IMR-90 (cell line): ENCODE measurements around the gene CNTNAP1. TPM values are rescaled to one million over a fixed set of nuclear protein-coding genes. Genes with fewer than 3 reads are reported as not detected.
A peak's percentile ranks its signal among the peaks of the same experiment; 100 is the strongest.

Experiments
- ATAC-seq: fragments of 200-7000 bp; cut with Tn5 transposase; 2 replicates; pipeline ENCODE4 v1.9.1; 2020; ENCODE audit warnings: low read depth, mild to moderate bottlenecking, moderate library complexity
- BruUV-seq: library from RNA; stranded (reverse); fragments of 400-500 nt; replicated peaks from 2 replicates; lab custom pipeline; 2021; lab: Mats Ljungman, UMichigan
- CTCF ChIA-PET: fragments of 300-600 bp; formaldehyde crosslinking; extraction: SDS; loops from one replicate; lab custom pipeline; 2021; ENCODE audit warnings: antibody characterized with exemption; lab: Yijun Ruan, JAX
- POLR2A ChIA-PET: fragments of 300-600 bp; sonication (Branson Sonifier 250); formaldehyde crosslinking; loops from one replicate; lab custom pipeline; 2022; ENCODE audit warnings: antibody characterized with exemption; ENCODE audit not compliant: unreplicated experiment; lab: Charles Lee
- DNase-seq: peaks from one replicate; pipeline ENCODE4 v3.0.0; 2013
- H2AFZ ChIP-seq: replicated peaks from 2 replicates; pipeline ENCODE3; 2013; ENCODE audit warnings: low read length, mild to moderate bottlenecking; ENCODE audit not compliant: poor library complexity
- H2AK5ac ChIP-seq: 2 replicates; pipeline ENCODE4 v1.6.1; 2013; ENCODE audit warnings: low read depth, low read length, inconsistent platforms
- H2AK9ac ChIP-seq: replicated peaks from 2 replicates; pipeline ENCODE3; 2013; ENCODE audit warnings: mild to moderate bottlenecking, low read depth, low read length, moderate library complexity; ENCODE audit not compliant: poor library complexity
- H2BK120ac ChIP-seq: 2 replicates; pipeline ENCODE4 v1.6.1; 2013; ENCODE audit warnings: low read depth, low read length, inconsistent platforms
- H2BK15ac ChIP-seq: 3 replicates; pipeline ENCODE4 v1.6.1; 2013; ENCODE audit warnings: low read depth, low read length, inconsistent platforms
- H2BK20ac ChIP-seq: 2 replicates; pipeline ENCODE4 v1.6.1; 2013; ENCODE audit warnings: low read depth, mild to moderate bottlenecking, inconsistent platforms, low read length, moderate library complexity
- H2BK5ac ChIP-seq: 2 replicates; pipeline ENCODE4 v1.6.1; 2013; ENCODE audit warnings: mild to moderate bottlenecking, low read depth, low read length, inconsistent platforms; ENCODE audit not compliant: poor library complexity, severe bottlenecking
- H3K14ac ChIP-seq: replicated peaks from 2 replicates; pipeline ENCODE4 v1.6.1; 2013; ENCODE audit warnings: low read depth, low read length, inconsistent platforms
- H3K18ac ChIP-seq: 2 replicates; pipeline ENCODE4 v1.6.1; 2013; ENCODE audit warnings: low read depth, low read length, control low read depth
- H3K23ac ChIP-seq: 2 replicates; pipeline ENCODE4 v1.6.1; 2013; ENCODE audit warnings: low read depth, low read length, inconsistent platforms
- H3K27ac ChIP-seq: 2 replicates; pipeline ENCODE4 v1.5.1; 2013; ENCODE audit warnings: mild to moderate bottlenecking, control low read depth, low read length; ENCODE audit not compliant: insufficient read depth
- H3K27me3 ChIP-seq: 2 replicates; pipeline ENCODE4 v1.6.1; 2013; ENCODE audit warnings: low read length; ENCODE audit not compliant: control insufficient read depth, insufficient read depth
- H3K36me3 ChIP-seq: 2 replicates; pipeline ENCODE4 v1.6.1; 2013; ENCODE audit warnings: low read length, mixed read lengths; ENCODE audit not compliant: control insufficient read depth, insufficient read depth
- H3K4ac ChIP-seq: 2 replicates; pipeline ENCODE4 v1.6.1; 2013; ENCODE audit warnings: low read depth, low read length, inconsistent platforms
- H3K4me1 ChIP-seq: 2 replicates; pipeline ENCODE4 v1.6.1; 2013; ENCODE audit warnings: low read length, mixed read lengths; ENCODE audit not compliant: control insufficient read depth, insufficient read depth
- H3K4me2 ChIP-seq: 2 replicates; pipeline ENCODE4 v1.6.1; 2013; ENCODE audit warnings: low read depth, mild to moderate bottlenecking, control low read depth, low read length, moderate library complexity
- H3K4me3 ChIP-seq: 2 replicates; pipeline ENCODE4 v1.5.1; 2013; ENCODE audit warnings: low read depth, mild to moderate bottlenecking, control low read depth, low read length, moderate library complexity; ENCODE audit not compliant: insufficient read depth
- H3K56ac ChIP-seq: 2 replicates; pipeline ENCODE4 v1.6.1; 2013; ENCODE audit warnings: low read length, inconsistent platforms; ENCODE audit not compliant: insufficient read depth; ENCODE audit errors: extremely low read depth
- H3K79me1 ChIP-seq, 2 experiments: 2 replicates each; pipeline ENCODE4 v1.6.1; 2013; ENCODE audit warnings: low read length in 2 of 2, inconsistent platforms in 1 of 2, low read depth in 1 of 2
- H3K9ac ChIP-seq: 2 replicates; pipeline ENCODE4 v1.6.1; 2013; ENCODE audit warnings: low read depth, low read length, control low read depth
- H3K9me1 ChIP-seq: 2 replicates; pipeline ENCODE4 v1.6.1; 2013; ENCODE audit warnings: low read length, inconsistent platforms; ENCODE audit not compliant: insufficient read depth
- H3K9me3 ChIP-seq: 2 replicates; pipeline ENCODE4 v1.6.1; 2013; ENCODE audit warnings: low read length; ENCODE audit not compliant: control insufficient read depth, insufficient read depth
- H4K20me1 ChIP-seq: 2 replicates; pipeline ENCODE4 v1.6.1; 2013; ENCODE audit warnings: low read length, inconsistent platforms; ENCODE audit not compliant: insufficient read depth
- H4K5ac ChIP-seq: 2 replicates; pipeline ENCODE4 v1.6.1; 2013; ENCODE audit warnings: mild to moderate bottlenecking, low read depth, low read length, control low read depth
- H4K8ac ChIP-seq, 2 experiments: 2 replicates each; pipeline ENCODE4 v1.6.1; 2013; ENCODE audit warnings: low read depth in 2 of 2, low read length in 2 of 2, control low read depth in 1 of 2, inconsistent platforms in 1 of 2
- H4K91ac ChIP-seq: 2 replicates; pipeline ENCODE4 v1.6.1; 2013; ENCODE audit warnings: low read depth, low read length, inconsistent platforms; ENCODE audit not compliant: insufficient read depth
- BHLHE40 ChIP-seq: fragments of 150-350 bp; IDR thresholded peaks from 2 replicates; pipeline ENCODE4 v1.6.1; 2016; ENCODE audit warnings: mild to moderate bottlenecking, low read depth, low read length
- CEBPB ChIP-seq: IDR thresholded peaks from 2 replicates; pipeline ENCODE4 v1.6.1; 2012; ENCODE audit warnings: low read depth, low read length, improper control_type of control experiment
- ELK1 ChIP-seq: fragments of 150-350 bp; IDR thresholded peaks from 2 replicates; pipeline ENCODE4 v1.6.1; 2016; ENCODE audit warnings: low read depth, mild to moderate bottlenecking, low read length, moderate library complexity, borderline replicate concordance
- FOS ChIP-seq: fragments of 150-350 bp; IDR thresholded peaks from 2 replicates; pipeline ENCODE4 v1.6.1; 2016; ENCODE audit warnings: low read depth, low read length
- MAZ ChIP-seq: IDR thresholded peaks from 2 replicates; pipeline ENCODE4 v1.6.1; 2012; ENCODE audit warnings: low read depth, mild to moderate bottlenecking, low read length, improper control_type of control experiment, moderate library complexity, borderline replicate concordance
- MXI1 ChIP-seq: IDR thresholded peaks from 2 replicates; pipeline ENCODE4 v1.6.1; 2012; ENCODE audit warnings: low read depth, mild to moderate bottlenecking, low read length, moderate library complexity, borderline replicate concordance
- RAD21 ChIP-seq: IDR thresholded peaks from 2 replicates; pipeline ENCODE4 v1.6.1; 2012; ENCODE audit warnings: low read length, improper control_type of control experiment
- WGBS, 2 experiments: methylation state at CpG; one replicate each; pipeline versions ENCODE4 v1.1.5 to v1.1.7; 2013; ENCODE audit warnings: missing lambda C conversion rate in 2 of 2; ENCODE audit not compliant: insufficient read length in 1 of 2; ENCODE audit errors: extremely low coverage in 2 of 2; 5-methylcytosine and 5-hydroxymethylcytosine counted together
- dilution Hi-C: fragments of 300-500 bp; cut with HindIII; formaldehyde crosslinking; loops from one replicate; pipeline ENCODE4 v1.14.3; 2018; ENCODE audit warnings: low sequenced_read_pairs; ENCODE audit not compliant: unreplicated experiment
- in situ Hi-C: fragments of 300-500 bp; cut with MboI; formaldehyde crosslinking; loops from 3 replicates; pipeline ENCODE4 v1.14.3; 2019; ENCODE audit warnings: low sequenced_read_pairs, inconsistent platforms, mixed read lengths
- intact Hi-C: fragments of 100-400 bp; cut with micrococcal nuclease; formaldehyde crosslinking; loops from 2 replicates; pipeline ENCODE4 v1.10.0; 2022
- polyA plus RNA-seq, 3 experiments: library from polyadenylated mRNA; depleted of rRNA; stranded (reverse); fragments of >200 nt; gene quantifications; 2 replicates each; pipeline ENCODE4 v1.2.3, GENCODE V29; 2012; ENCODE audit warnings: low replicate concordance in 1 of 3
- total RNA-seq: library from RNA; depleted of rRNA; stranded (reverse); fragments of >200 nt; gene quantifications from 2 replicates; pipeline ENCODE4 v1.2.3, GENCODE V29; 2012

The CNTNAP1 gene
- total and polyA plus RNA-seq, 2 of the 4 experiments (the other 2 are of a cell fraction), result 12.2 to 72.2 TPM

GRCh38 chr17:42659079-42659931, 23.0 kb upstream of the CNTNAP1 start, which contains the start of gene TUBG2:
TSS of gene TUBG2 (plus strand) at chr17:42659284. CDS start at chr17:42659504, 220 bp downstream.
- no TSS peak for BruUV-seq
- peak within 1 kb of the TSS; percentile 95 for H3K4ac ChIP-seq
- no peaks in the 10 kb centered on the region for H4K20me1 ChIP-seq
- H4K91ac ChIP-seq, result peak within 1 kb of the TSS; percentile 72
- ATAC-seq, result peak; percentile 95
- H3K79me1 ChIP-seq, result peaks cover 4 to 28% of the 10 kb centered on the region in 2 experiments; a peak in 2 of 4 replicates
- intact Hi-C loops, result loop anchor here (5.0 kb wide), 1 partner anchor 52 kb away; the partner anchor contains the start of genes RETREG3 and TUBG1
- H3K14ac ChIP-seq, result peak within 1 kb of the TSS; percentile 86
- H2AK5ac ChIP-seq, result peak within 1 kb of the TSS; percentile 74
- peak within 1 kb of the TSS; percentile 13; the same call in 1 of the 2 replicates for H3K23ac ChIP-seq
- peak within 1 kb of the TSS; percentile 66 for H3K4me3 ChIP-seq
- H3K36me3 ChIP-seq, result peaks cover 8% of the 10 kb centered on the region; the same call in 1 of the 2 replicates
- in situ Hi-C loops, result no loop called here
- no peaks in the 10 kb centered on the region for H3K9me3 ChIP-seq
- dilution Hi-C loops, result no loop called here
- TF ChIP-seq FOS, result no peak
- TF ChIP-seq MXI1, result peak; percentile 58; the same call in 1 of the 2 replicates
- no peak for TF ChIP-seq RAD21
- no peak for TF ChIP-seq BHLHE40
- no peak for TF ChIP-seq CEBPB
- TF ChIP-seq ELK1, result no peak
- peak; percentile 55; the same call in 1 of the 2 replicates for TF ChIP-seq MAZ
- H3K27ac ChIP-seq, result peak within 1 kb of the TSS; percentile 61
- peak within 1 kb of the TSS; percentile 25; the same call in 1 of the 2 replicates for H3K56ac ChIP-seq
- peak within 1 kb of the TSS; percentile 81 for H3K18ac ChIP-seq
- peak within 1 kb of the TSS; percentile 96 for H3K4me2 ChIP-seq
- DNase-seq, result peak; percentile 87
- peaks cover 9% of the 10 kb centered on the region for H3K4me1 ChIP-seq
- H2BK120ac ChIP-seq, result peak within 1 kb of the TSS; percentile 69; the same call in 1 of the 2 replicates
- H2AFZ ChIP-seq, result peak within 1 kb of the TSS; percentile 94
- H2BK15ac ChIP-seq, result peak within 1 kb of the TSS; percentile 61; the same call in 1 of the 3 replicates
- no peak within 1 kb of the TSS for H2BK20ac ChIP-seq
- H4K5ac ChIP-seq, result peak within 1 kb of the TSS; percentile 98
- peak within 1 kb of the TSS; percentile 87 for H2AK9ac ChIP-seq
- H2BK5ac ChIP-seq, result peak within 1 kb of the TSS; percentile 35
- H3K9ac ChIP-seq, result peak within 1 kb of the TSS; percentile 73
- 1% methylated on average over 26 of the region's 59 CpGs; no CpG with 5 or more reads in 1 of the 2 experiments for WGBS, 2 experiments
- CTCF ChIA-PET, result interaction anchor here (1.1 to 1.6 kb wide), 2 partner anchors 24 to 81 kb away, joined by 3 read pairs; no protein-coding TSS in a partner anchor
- H4K8ac ChIP-seq, result peak within 1 kb of the TSS; percentile 77 to 97
- POLR2A ChIA-PET, result no interaction called here
- H3K27me3 ChIP-seq, result peaks cover 2% of the 10 kb centered on the region
- H3K9me1 ChIP-seq, result peaks cover 15% of the 10 kb centered on the region
